Left lung (tissue), 10 donors: ENCODE data around the gene C1orf35. TPM values are rescaled to one million over a fixed set of nuclear protein-coding genes. Genes with fewer than 3 reads are reported as not detected.

ENCODE experiments used
- ATAC-seq: fragments of 200-7000 bp; cut with Tn5 transposase; one replicate; pipeline ENCODE4 v1.9.1; 2020; ENCODE audit warnings: moderate library complexity
- DNase-seq, 4 donors: peaks; one replicate each; pipeline ENCODE4 v3.0.0-alpha.2; 2013 to 2020
- H3K27ac ChIP-seq, 2 donors: fragments of 200-600 bp; sonication (generic) in 1 of 2; one replicate each; pipeline versions ENCODE4 v1.5.0 to v1.8.0; 2020 to 2021
- H3K27me3 ChIP-seq, 2 donors: fragments of 200-600 bp; sonication (generic) in 1 of 2; one replicate each; pipeline versions ENCODE4 v1.5.0 to v1.8.0; 2020 to 2021
- H3K36me3 ChIP-seq, 2 donors: fragments of 200-600 bp; sonication (generic) in 1 of 2; one replicate each; pipeline versions ENCODE4 v1.5.0 to v1.8.0; 2020 to 2021
- H3K4me1 ChIP-seq, 2 donors: fragments of 200-600 bp; one replicate each; pipeline ENCODE4 v1.8.0; 2021
- H3K4me3 ChIP-seq, 2 donors: fragments of 200-600 bp; sonication (generic) in 1 of 2; one replicate each; pipeline versions ENCODE4 v1.5.0 to v1.8.0; 2020 to 2021; ENCODE audit warnings: mild to moderate bottlenecking in 1 of 2
- H3K9me3 ChIP-seq, 2 donors: fragments of 200-600 bp; sonication (generic) in 1 of 2; one replicate each; pipeline versions ENCODE4 v1.5.0 to v1.8.0; 2020 to 2021
- intact Hi-C, 2 donors: fragments of 100-400 bp; cut with DNase I; formaldehyde crosslinking; loops; one replicate each; pipeline versions ENCODE4 v1.11.2 to v1.14.2; 2022
- microRNA-seq, 2 donors: library from miRNA; unstranded; fragments of <30 nt; microRNA quantifications; one replicate each; pipeline ENCODE4, GENCODE V29; 2019
- polyA plus RNA-seq, 6 donors: library from polyadenylated mRNA; unstranded; fragments of 120-200 nt; gene quantifications; one replicate each; pipeline ENCODE4 v1.2.1, GENCODE V29; 2013; ENCODE audit not compliant: insufficient read length in 6 of 6
- total RNA-seq, 2 donors: library from RNA; stranded (reverse); fragmentation: NEBNext Ultra II Directional; extraction: Animal tissue kit (Norgen Biotek cat#: 25700); gene quantifications; one replicate each; pipeline ENCODE4 v1.2.1, GENCODE V29; 2021
- TF ChIP-seq, protein P1 (sequence below), 2 donors: fragments of 200-600 bp; sonication (generic) in 1 of 2; IDR thresholded peaks; one replicate each; pipeline versions ENCODE4 v1.5.0 to v1.8.0; 2021; ENCODE audit warnings: antibody characterized with exemption in 2 of 2
- donor health status: DM: no; HTN: yes; CAD: no.
- donor health status: DM: no; HTN: no; CAD: no.

C1orf35 gene
- total and polyA plus RNA-seq, 8 donors: 12.6 to 21.1 (median 17.0) TPM

DNA sequence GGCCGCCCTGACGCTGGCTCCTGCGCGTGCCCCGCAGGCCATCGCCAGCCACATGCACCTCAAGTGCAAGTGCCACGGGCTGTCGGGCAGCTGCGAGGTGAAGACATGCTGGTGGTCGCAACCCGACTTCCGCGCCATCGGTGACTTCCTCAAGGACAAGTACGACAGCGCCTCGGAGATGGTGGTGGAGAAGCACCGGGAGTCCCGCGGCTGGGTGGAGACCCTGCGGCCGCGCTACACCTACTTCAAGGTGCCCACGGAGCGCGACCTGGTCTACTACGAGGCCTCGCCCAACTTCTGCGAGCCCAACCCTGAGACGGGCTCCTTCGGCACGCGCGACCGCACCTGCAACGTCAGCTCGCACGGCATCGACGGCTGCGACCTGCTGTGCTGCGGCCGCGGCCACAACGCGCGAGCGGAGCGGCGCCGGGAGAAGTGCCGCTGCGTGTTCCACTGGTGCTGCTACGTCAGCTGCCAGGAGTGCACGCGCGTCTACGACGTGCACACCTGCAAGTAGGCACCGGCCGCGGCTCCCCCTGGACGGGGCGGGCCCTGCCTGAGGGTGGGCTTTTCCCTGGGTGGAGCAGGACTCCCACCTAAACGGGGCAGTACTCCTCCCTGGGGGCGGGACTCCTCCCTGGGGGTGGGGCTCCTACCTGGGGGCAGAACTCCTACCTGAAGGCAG, 44.0 kb downstream of the C1orf35 start:
- peak overlapping the region in 1 of 2 donors; percentile 13 for H3K27ac ChIP-seq
- TF ChIP-seq, protein P1, sequence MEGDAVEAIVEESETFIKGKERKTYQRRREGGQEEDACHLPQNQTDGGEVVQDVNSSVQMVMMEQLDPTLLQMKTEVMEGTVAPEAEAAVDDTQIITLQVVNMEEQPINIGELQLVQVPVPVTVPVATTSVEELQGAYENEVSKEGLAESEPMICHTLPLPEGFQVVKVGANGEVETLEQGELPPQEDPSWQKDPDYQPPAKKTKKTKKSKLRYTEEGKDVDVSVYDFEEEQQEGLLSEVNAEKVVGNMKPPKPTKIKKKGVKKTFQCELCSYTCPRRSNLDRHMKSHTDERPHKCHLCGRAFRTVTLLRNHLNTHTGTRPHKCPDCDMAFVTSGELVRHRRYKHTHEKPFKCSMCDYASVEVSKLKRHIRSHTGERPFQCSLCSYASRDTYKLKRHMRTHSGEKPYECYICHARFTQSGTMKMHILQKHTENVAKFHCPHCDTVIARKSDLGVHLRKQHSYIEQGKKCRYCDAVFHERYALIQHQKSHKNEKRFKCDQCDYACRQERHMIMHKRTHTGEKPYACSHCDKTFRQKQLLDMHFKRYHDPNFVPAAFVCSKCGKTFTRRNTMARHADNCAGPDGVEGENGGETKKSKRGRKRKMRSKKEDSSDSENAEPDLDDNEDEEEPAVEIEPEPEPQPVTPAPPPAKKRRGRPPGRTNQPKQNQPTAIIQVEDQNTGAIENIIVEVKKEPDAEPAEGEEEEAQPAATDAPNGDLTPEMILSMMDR (IDR thresholded peaks at IDR 0.05): no peak
- ATAC-seq: no peak

DNA sequence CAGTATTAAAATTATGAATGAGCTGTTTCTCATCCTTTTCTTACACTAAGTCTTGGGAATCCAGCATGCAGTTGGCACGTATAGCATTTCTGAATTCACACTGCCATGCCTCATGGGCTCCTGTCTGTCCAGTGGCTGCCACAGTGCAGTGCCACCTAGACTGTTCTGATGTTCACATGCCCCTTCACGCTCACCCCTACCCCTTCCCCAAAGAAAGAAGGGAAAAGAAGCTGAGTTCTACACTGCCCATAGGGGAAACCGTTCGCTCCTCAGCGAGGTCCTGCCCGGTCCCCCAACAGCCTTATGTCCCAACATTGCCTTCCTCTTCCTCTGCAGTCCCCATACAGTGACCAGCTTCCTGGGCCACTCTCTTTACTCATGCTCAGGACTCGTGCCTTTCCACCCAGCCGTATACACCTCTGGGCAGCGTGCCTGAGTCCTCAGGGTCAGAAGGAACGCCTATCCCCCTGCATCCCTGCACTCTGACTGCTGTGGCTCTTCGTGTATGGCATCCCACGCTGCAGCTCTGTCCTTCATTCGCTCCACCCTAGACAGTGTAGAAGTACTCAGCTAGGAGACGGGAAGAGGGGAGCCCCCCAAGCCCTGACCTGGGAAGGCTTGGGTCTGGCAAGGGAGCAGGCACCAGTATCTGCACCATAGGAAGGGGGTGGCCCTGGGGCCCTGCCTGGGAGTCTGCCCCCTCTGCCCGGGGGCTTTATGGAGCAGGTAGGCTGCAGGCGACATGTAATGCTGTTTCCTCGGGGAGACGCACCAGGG, 44.8 kb downstream of the C1orf35 start:
- peaks cover 26 to 90% of the 10 kb centered on the region in 2 donors for H3K27me3 ChIP-seq
- ATAC-seq (no peak), DNase-seq (peak in 1 of 4 donors; percentile 65)
- H3K36me3 ChIP-seq: no peaks in the 10 kb centered on the region
- intact Hi-C loops: no loop called here
- H3K4me3 ChIP-seq: peak overlapping the region in 1 of 2 donors; percentile 42
- TF ChIP-seq, protein P1 (IDR thresholded peaks at IDR 0.05): no peak
- peaks cover 11 to 20% of the 10 kb centered on the region in 2 donors for H3K4me1 ChIP-seq
- H3K27ac ChIP-seq: no peak overlapping the region
- H3K9me3 ChIP-seq: no peaks in the 10 kb centered on the region

More for the DNA sequence above, 44.0 kb downstream of the C1orf35 start:
- Histone ChIP-seq H3K4me3 (peak overlapping the region; percentile 11 to 42), H3K36me3 (no peaks in the 10 kb centered on the region), H3K27me3 (peaks cover 26 to 90% of the 10 kb centered on the region in 2 donors), H3K9me3 (no peaks in the 10 kb centered on the region), H3K4me1 (peaks cover 11 to 20% of the 10 kb centered on the region in 2 donors)
- DNase-seq: peak in 1 of 4 donors; percentile 52
- intact Hi-C loops: no loop called here

Small RNA genes within 50 kb of the gene (microRNA-seq; reads per million reads assigned to microRNA genes)
- 3.2 to 4.5 reads per million in 2 donors for gene MIR3620

Other genes starting within 250 kb of the C1orf35 start
- gene WNT9A, start 155.4 kb downstream of the C1orf35 start, total RNA-seq: 1 to 10 TPM; 4.6 to 8.5 TPM
- 1 to 10 TPM; 2.1 to 3.4 (median 2.8) TPM for gene WNT9A, start 155.4 kb downstream of the C1orf35 start, polyA plus RNA-seq
- 1 to 10 TPM in 1 of 2 donors, under 1 TPM in 1; 0.96 to 1.5 TPM for gene WNT3A, start 96.3 kb downstream of the C1orf35 start, total RNA-seq
- under 1 TPM in 4 of 6 donors, not detected in 2; 0.06 to 0.14 (median 0.08) TPM for gene WNT3A, start 96.3 kb downstream of the C1orf35 start, polyA plus RNA-seq
- gene ARF1, start 20.6 kb downstream of the C1orf35 start, total RNA-seq: 100 to 1,000 TPM; 407 to 455 TPM
- 100 to 1,000 TPM; 267 to 347 (median 297) TPM for gene ARF1, start 20.6 kb downstream of the C1orf35 start, polyA plus RNA-seq
- 10 to 100 TPM; 43.0 to 44.2 TPM for gene MRPL55, start 6.0 kb upstream of the C1orf35 start, total RNA-seq
- 10 to 100 TPM; 35.4 to 45.3 (median 38.3) TPM for gene MRPL55, start 6.0 kb upstream of the C1orf35 start, polyA plus RNA-seq
- 100 to 1,000 TPM; 217 to 221 TPM for gene GUK1, start 37.0 kb upstream of the C1orf35 start, total RNA-seq
- gene GUK1, start 37.0 kb upstream of the C1orf35 start, polyA plus RNA-seq: 100 to 1,000 TPM; 112 to 186 (median 134) TPM
- gene GJC2, start 46.6 kb upstream of the C1orf35 start, total RNA-seq: 1 to 10 TPM; 2.3 to 4.9 TPM
- gene GJC2, start 46.6 kb upstream of the C1orf35 start, polyA plus RNA-seq: 1 to 10 TPM; 2.3 to 4.2 (median 3.1) TPM
- gene IBA57, start 62.5 kb upstream of the C1orf35 start, total RNA-seq: 10 to 100 TPM; 13.2 to 13.5 TPM
- gene IBA57, start 62.5 kb upstream of the C1orf35 start, polyA plus RNA-seq: 1 to 10 TPM; 5.3 to 8.3 (median 6.8) TPM
- gene OBSCN, start 104.7 kb upstream of the C1orf35 start, total RNA-seq: 10 to 100 TPM; 20.3 to 21.2 TPM
- gene OBSCN, start 104.7 kb upstream of the C1orf35 start, polyA plus RNA-seq: 10 to 100 TPM; 39.3 to 69.5 (median 53.9) TPM